Nephron (organoid): Measurements from ENCODE around the gene KHDRBS1.

Source experiments
- H3K27ac Mint-ChIP-seq, 3 experiments: 2 replicates each; pipeline ENCODE4 v1.8.0; 2020; ENCODE audit warnings: mixed read lengths in 3 of 3, mild to moderate bottlenecking in 2 of 3, moderate library complexity in 1 of 3
- H3K27me3 Mint-ChIP-seq: 2 replicates; pipeline ENCODE4 v1.8.0; 2021; ENCODE audit warnings: low read depth, mild to moderate bottlenecking, moderate library complexity, mixed read lengths
- H3K36me3 Mint-ChIP-seq: 2 replicates; pipeline ENCODE4 v1.8.0; 2020; ENCODE audit warnings: low read depth, mixed read lengths
- H3K4me1 Mint-ChIP-seq: 2 replicates; pipeline ENCODE4 v1.8.0; 2020; ENCODE audit warnings: mixed read lengths
- H3K4me3 Mint-ChIP-seq, 3 experiments: 2 replicates each; pipeline ENCODE4 v1.8.0; 2020; ENCODE audit warnings: mild to moderate bottlenecking in 3 of 3, mixed read lengths in 3 of 3, moderate library complexity in 2 of 3
- H3K9me3 Mint-ChIP-seq: 2 replicates; pipeline ENCODE4 v1.8.0; 2020; ENCODE audit warnings: mixed read lengths
- CTCF ChIP-seq, 3 experiments: fragments of 200-600 bp; sonication (generic); IDR thresholded peaks; one replicate each; pipeline ENCODE4 v1.5.0; 2021; ENCODE audit warnings: antibody characterized with exemption in 3 of 3; ENCODE audit not compliant: unreplicated experiment in 3 of 3

Gene KHDRBS1

GRCh38 chr1:32032275-32032615, 18.6 kb downstream of the KHDRBS1 start:
- no peaks in the 10 kb centered on the region for H3K9me3 Mint-ChIP-seq
- no peaks in the 10 kb centered on the region for H3K27me3 Mint-ChIP-seq
- H3K36me3 Mint-ChIP-seq = peaks cover 62% of the 10 kb centered on the region
- peak overlapping the region; percentile 1 to 27 (median 6) for H3K27ac Mint-ChIP-seq
- TF ChIP-seq CTCF (IDR thresholded peaks at IDR 0.05; ENCODE audit: unreplicated experiment in 3 of 3) = no peak
- no peak overlapping the region for H3K4me3 Mint-ChIP-seq
- H3K4me1 Mint-ChIP-seq = peaks cover 31% of the 10 kb centered on the region

- Mint-ChIP-seq H3K27ac (peak overlapping the region in 2 of 3 experiments; percentile 10 to 32), H3K27me3 (no peaks in the 10 kb centered on the region), H3K36me3 (peaks cover 77% of the 10 kb centered on the region), H3K4me3 (no peak overlapping the region), H3K9me3 (no peaks in the 10 kb centered on the region), H3K4me1 (peaks cover 20% of the 10 kb centered on the region)
- TF ChIP-seq CTCF (IDR thresholded peaks at IDR 0.05; ENCODE audit: unreplicated experiment in 3 of 3) = no peak
Observed at GRCh38 chr1:32035119-32035518, 21.5 kb downstream of the KHDRBS1 start.

DNA sequence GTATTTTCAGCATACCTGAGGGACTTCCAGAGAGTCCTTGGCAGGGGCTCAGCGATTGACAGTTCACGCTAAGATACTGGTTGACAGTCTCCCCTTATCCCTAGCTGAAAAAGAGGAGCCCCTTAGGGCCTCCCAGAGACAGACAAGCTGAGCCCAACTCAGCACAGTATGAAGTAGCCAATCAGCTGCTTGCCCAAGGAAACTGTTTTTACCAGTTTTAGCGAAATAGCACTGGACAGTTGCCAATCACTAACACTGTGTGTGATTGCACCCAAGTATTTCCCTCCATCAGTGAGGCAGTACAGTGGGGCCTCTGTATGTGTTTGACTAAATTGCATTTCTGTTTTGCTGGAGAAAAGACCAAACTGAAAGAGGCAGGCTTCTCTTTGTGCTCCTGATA, 27.0 kb downstream of the KHDRBS1 start:
- Mint-ChIP-seq H3K27ac (no peak overlapping the region), H3K4me1 (no peaks in the 10 kb centered on the region), H3K27me3 (no peaks in the 10 kb centered on the region), H3K36me3 (peaks cover 59% of the 10 kb centered on the region), H3K4me3 (no peak overlapping the region), H3K9me3 (no peaks in the 10 kb centered on the region)
- no peak for TF ChIP-seq CTCF (IDR thresholded peaks at IDR 0.05; ENCODE audit: unreplicated experiment in 3 of 3)

GRCh38 chr1:32042330-32042729, 28.7 kb downstream of the KHDRBS1 start:
- no peaks in the 10 kb centered on the region for H3K9me3 Mint-ChIP-seq
- no peak for TF ChIP-seq CTCF (IDR thresholded peaks at IDR 0.05; ENCODE audit: unreplicated experiment in 3 of 3)
- H3K27me3 Mint-ChIP-seq = no peaks in the 10 kb centered on the region
- H3K27ac Mint-ChIP-seq = no peak overlapping the region
- H3K4me1 Mint-ChIP-seq = no peaks in the 10 kb centered on the region
- no peak overlapping the region for H3K4me3 Mint-ChIP-seq
- H3K36me3 Mint-ChIP-seq = peaks cover 58% of the 10 kb centered on the region

DNA sequence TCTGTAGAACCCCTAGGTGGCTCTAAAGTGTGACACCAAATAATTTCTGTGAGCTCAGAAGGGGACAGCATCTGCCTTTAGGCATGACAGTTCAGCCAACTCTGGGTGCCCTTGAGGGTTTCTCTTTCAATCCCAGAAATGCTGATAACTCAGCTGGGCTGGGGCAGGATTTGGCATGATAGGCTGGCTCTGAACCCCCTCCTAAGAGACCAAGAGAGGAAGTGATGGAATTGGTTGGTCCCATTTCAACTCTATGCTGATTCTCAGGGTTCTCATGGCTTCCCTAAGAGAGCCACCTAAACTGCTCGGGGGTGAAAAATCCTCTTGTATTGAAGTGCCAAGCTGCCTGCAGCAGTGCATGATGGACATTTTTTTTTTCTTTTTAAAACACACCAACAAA, 30.6 kb downstream of the KHDRBS1 start:
- peaks cover 60% of the 10 kb centered on the region for H3K36me3 Mint-ChIP-seq
- H3K9me3 Mint-ChIP-seq = no peaks in the 10 kb centered on the region
- no peaks in the 10 kb centered on the region for H3K4me1 Mint-ChIP-seq
- TF ChIP-seq CTCF (IDR thresholded peaks at IDR 0.05; ENCODE audit: unreplicated experiment in 3 of 3) = no peak
- no peaks in the 10 kb centered on the region for H3K27me3 Mint-ChIP-seq
- H3K4me3 Mint-ChIP-seq = no peak overlapping the region
- H3K27ac Mint-ChIP-seq = no peak overlapping the region

DNA sequence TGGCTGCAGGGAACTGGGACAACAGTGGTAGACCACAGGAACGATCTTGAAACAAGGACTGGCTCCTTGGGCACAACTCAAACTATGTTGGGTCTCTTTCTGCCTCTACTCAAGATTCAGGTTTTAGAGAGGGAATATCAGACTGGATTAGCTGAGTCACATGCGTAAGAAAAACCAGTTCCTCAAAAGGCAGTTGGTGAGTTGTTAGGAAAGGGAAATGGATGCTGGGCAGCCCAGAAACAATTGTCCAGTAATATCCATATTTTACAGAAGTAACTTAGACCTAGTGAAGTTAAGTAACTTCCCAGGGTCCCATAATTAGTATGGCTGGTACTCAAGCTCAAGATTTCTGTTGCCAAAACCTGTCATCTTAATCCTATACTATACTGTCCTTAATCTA, 32.1 kb downstream of the KHDRBS1 start:
- H3K9me3 Mint-ChIP-seq = no peaks in the 10 kb centered on the region

More for the DNA sequence above, 32.1 kb downstream of the KHDRBS1 start:
- Mint-ChIP-seq H3K27ac (no peak overlapping the region), H3K36me3 (peaks cover 60% of the 10 kb centered on the region), H3K27me3 (no peaks in the 10 kb centered on the region), H3K4me1 (no peaks in the 10 kb centered on the region), H3K4me3 (no peak overlapping the region)
- no peak for TF ChIP-seq CTCF (IDR thresholded peaks at IDR 0.05; ENCODE audit: unreplicated experiment in 3 of 3)
